ENCODE measurements around the gene GPN2. TPM values are rescaled to one million over a fixed set of nuclear protein-coding genes. Genes with fewer than 3 reads are reported as not detected.

GPN2 gene
- total and polyA plus RNA-seq, 9 of the 15 experiments (the other 6 are each of a cell fraction or from before 2014, with no cell fraction given): 9.9 to 58.8 (median 20.4) TPM

GRCh38 chr1:26890467-26890796, 349 bp upstream of the GPN2 start (continued):
- TF ChIP-seq MLX (CRISPR knock-in tag; conservative IDR thresholded peaks at IDR 0.05) (peak in 1 of 2 experiments; percentile 53; a peak in 1 of 4 replicates), ZNF239 (CRISPR knock-in tag; IDR thresholded peaks at IDR 0.05) (0 out of 2 replicates have a peak, but pooled peaks have one; percentile 14), GABPA (tag; conservative IDR thresholded peaks at IDR 0.05; ENCODE audit: low read depth) (peak; percentile 81), ZNF518B (CRISPR knock-in tag; IDR thresholded peaks at IDR 0.05) (no peak), RCOR1 (IDR thresholded peaks at IDR 0.05; ENCODE audit: borderline replicate concordance in 1 of 2, low read depth in 2 of 2, low read length in 2 of 2) (no peak), TBP (optimal IDR thresholded peaks at IDR 0.05; ENCODE audit: low read depth, low read length) (no peak), ZNF175 (CRISPR knock-in tag; IDR thresholded peaks at IDR 0.05; ENCODE audit: low read depth) (no peak), ZNF511 (CRISPR knock-in tag; IDR thresholded peaks at IDR 0.05) (no peak), ZNF24 (IDR thresholded peaks at IDR 0.05) (no peak), RFX7 (CRISPR knock-in tag; IDR thresholded peaks at IDR 0.05) (no peak), IFI16 (CRISPR knock-in tag; IDR thresholded peaks at IDR 0.05) (0 out of 2 replicates have a peak, but pooled peaks have one; percentile 35), BRF1 (IDR thresholded peaks at IDR 0.05; ENCODE audit: borderline replicate concordance, extremely low read depth, insufficient read length) (no peak), CBX2 (IDR thresholded peaks at IDR 0.05; ENCODE audit: insufficient read depth, low read length, poor library complexity, severe bottlenecking) (no peak), SRSF3 (IDR thresholded peaks at IDR 0.05; ENCODE audit: insufficient read depth, low read length) (no peak), ZNF316 (IDR thresholded peaks at IDR 0.05) (no peak), KLF13 (tag; IDR thresholded peaks at IDR 0.05; ENCODE audit: borderline replicate concordance, low read depth) (no peak), CBFB (CRISPR knock-in tag; IDR thresholded peaks at IDR 0.05) (no peak), ZNF354B (CRISPR knock-in tag; IDR thresholded peaks at IDR 0.05) (no peak), MYC (IDR thresholded peaks at IDR 0.05; ENCODE audit: low read depth, low read length) (no peak), MYC (CRISPR knock-in tag; IDR thresholded peaks at IDR 0.05; ENCODE audit: borderline replicate concordance, low read depth) (no peak), SMAD3 (CRISPR knock-in tag; conservative IDR thresholded peaks at IDR 0.05) (0 out of 2 replicates have a peak, but pooled peaks have one; percentile 8), ZNF124 (CRISPR knock-in tag; IDR thresholded peaks at IDR 0.05) (no peak), ZNF444 (CRISPR knock-in tag; IDR thresholded peaks at IDR 0.05) (no peak), HMG20A (CRISPR knock-in tag; conservative IDR thresholded peaks at IDR 0.05) (no peak)

Data from K562 (cell line).